ENCODE measurements around the gene TNK1. TPM values are rescaled to one million over a fixed set of nuclear protein-coding genes. Genes with fewer than 3 reads are reported as not detected.

TNK1 gene
- total RNA-seq, 2 donors from 2014 or later, result 11.0 to 11.7 TPM

GRCh38 chr17:7340179-7340578, 40.7 kb upstream of the TNK1 start:
- Histone ChIP-seq H3K4me1 (ENCODE audit: control insufficient read depth, insufficient read depth, low read length) (no peaks in the 10 kb centered on the region), H3K9me3 (ENCODE audit: control insufficient read depth, low read length) (no peaks in the 10 kb centered on the region), H3K9ac (ENCODE audit: extremely low read depth, low read length, poor library complexity, severe bottlenecking) (no peak overlapping the region), H3K27ac (ENCODE audit: low read depth, low read length) (no peak overlapping the region), H3K4me3 (ENCODE audit: low read length) (no peak overlapping the region), H3K27me3 (ENCODE audit: control insufficient read depth, insufficient read depth, low read length, poor library complexity, severe bottlenecking) (no peaks in the 10 kb centered on the region), H3K36me3 (ENCODE audit: control insufficient read depth, insufficient read depth, low read length) (no peaks in the 10 kb centered on the region)
- Mint-ChIP-seq H3K27me3 (ENCODE audit: insufficient read depth) (no peaks in the 10 kb centered on the region), H3K36me3 (ENCODE audit: low read depth) (no peaks in the 10 kb centered on the region), H3K4me1 (peaks cover 10% of the 10 kb centered on the region), H3K27ac (no peak overlapping the region), H3K4me3 (no peak overlapping the region), H3K9me3 (no peaks in the 10 kb centered on the region)
- 60 to 88% methylated on average over 1 of the region's 2 CpGs for WGBS, 2 experiments (ENCODE audit: insufficient coverage in 1 of 2, insufficient read length in 1 of 2)
- DNase-seq, result no peak
- no peak for TF ChIP-seq CTCF (conservative IDR thresholded peaks at IDR 0.05)

- H3K27ac Mint-ChIP-seq, result no peak overlapping the region
- TF ChIP-seq CTCF (conservative IDR thresholded peaks at IDR 0.05), result no peak
- no peaks in the 10 kb centered on the region for H3K36me3 Mint-ChIP-seq (ENCODE audit: low read depth)
- Histone ChIP-seq H3K4me1 (ENCODE audit: control insufficient read depth, insufficient read depth, low read length) (no peaks in the 10 kb centered on the region), H3K36me3 (ENCODE audit: control insufficient read depth, insufficient read depth, low read length) (no peaks in the 10 kb centered on the region), H3K9ac (ENCODE audit: extremely low read depth, low read length, poor library complexity, severe bottlenecking) (no peak overlapping the region), H3K27me3 (ENCODE audit: control insufficient read depth, insufficient read depth, low read length, poor library complexity, severe bottlenecking) (no peaks in the 10 kb centered on the region), H3K9me3 (ENCODE audit: control insufficient read depth, low read length) (no peaks in the 10 kb centered on the region), H3K27ac (ENCODE audit: low read depth, low read length) (no peak overlapping the region), H3K4me3 (ENCODE audit: low read length) (no peak overlapping the region)
- DNase-seq, result no peak
- peaks cover 5% of the 10 kb centered on the region for H3K4me1 Mint-ChIP-seq
- no peak overlapping the region for H3K4me3 Mint-ChIP-seq
- H3K9me3 Mint-ChIP-seq, result no peaks in the 10 kb centered on the region
- H3K27me3 Mint-ChIP-seq (ENCODE audit: insufficient read depth), result no peaks in the 10 kb centered on the region
- WGBS, 2 experiments (ENCODE audit: insufficient coverage in 1 of 2, insufficient read length in 1 of 2), result 94 to 96% methylated on average over 5 to 13 of the region's 13 CpGs
Observed at GRCh38 chr17:7341842-7342241, 39.0 kb upstream of the TNK1 start.

- Mint-ChIP-seq H3K9me3 (no peaks in the 10 kb centered on the region), H3K4me1 (no peaks in the 10 kb centered on the region), H3K27ac (no peak overlapping the region), H3K27me3 (ENCODE audit: insufficient read depth) (no peaks in the 10 kb centered on the region), H3K36me3 (ENCODE audit: low read depth) (no peaks in the 10 kb centered on the region), H3K4me3 (no peak overlapping the region)
- H3K4me1 ChIP-seq (ENCODE audit: control insufficient read depth, insufficient read depth, low read length), result no peaks in the 10 kb centered on the region
- 90 to 95% methylated on average over 9 to 15 of the region's 15 CpGs for WGBS, 2 experiments (ENCODE audit: insufficient coverage in 1 of 2, insufficient read length in 1 of 2)
- TF ChIP-seq CTCF (conservative IDR thresholded peaks at IDR 0.05), result no peak
- no peaks in the 10 kb centered on the region for H3K9me3 ChIP-seq (ENCODE audit: control insufficient read depth, low read length)
- H3K36me3 ChIP-seq (ENCODE audit: control insufficient read depth, insufficient read depth, low read length), result no peaks in the 10 kb centered on the region
- no peak overlapping the region for H3K9ac ChIP-seq (ENCODE audit: extremely low read depth, low read length, poor library complexity, severe bottlenecking)
- no peak overlapping the region for H3K27ac ChIP-seq (ENCODE audit: low read depth, low read length)
- no peak for DNase-seq
- H3K4me3 ChIP-seq (ENCODE audit: low read length), result no peak overlapping the region
- H3K27me3 ChIP-seq (ENCODE audit: control insufficient read depth, insufficient read depth, low read length, poor library complexity, severe bottlenecking), result no peaks in the 10 kb centered on the region
Observed at GRCh38 chr17:7343250-7343649, 37.6 kb upstream of the TNK1 start.

All from endodermal cell (in vitro differentiated cells).